Fibroblast of pulmonary artery (primary cell): Measurements from ENCODE around the gene SH3BP5.
"Not testable (repeated sequence)": the region's sequence is repeated elsewhere in the genome, so short reads cannot be mapped to it uniquely, and the experiment has no call there.

Source experiments
- DNase-seq: peaks from one replicate; pipeline ENCODE4 v3.0.0-alpha.2; 2010; ENCODE audit warnings: low read depth
- H3K4me3 ChIP-seq: replicated peaks from 2 replicates; pipeline ENCODE4 v1.5.1; 2011; ENCODE audit warnings: low read depth, mild to moderate bottlenecking, control low read depth, low read length, moderate library complexity
- CTCF ChIP-seq: IDR thresholded peaks from 2 replicates; pipeline ENCODE4 v1.5.1; 2011; ENCODE audit warnings: mild to moderate bottlenecking, control low read depth, low read length, inconsistent platforms; ENCODE audit errors: missing control alignments

SH3BP5 gene

GRCh38 chr3:15368561-15369135, 36.3 kb upstream of the SH3BP5 start:
- DNase-seq = peak; percentile 31
- TF ChIP-seq CTCF = no peak
- H3K4me3 ChIP-seq = no peak overlapping the region

GRCh38 chr3:15367059-15367458, 34.7 kb upstream of the SH3BP5 start:
- H3K4me3 ChIP-seq = no peak overlapping the region
- DNase-seq = peak; percentile 54
- TF ChIP-seq CTCF = no peak

- not testable (repeated sequence) for H3K4me3 ChIP-seq, DNase-seq
Measured at GRCh38 chr3:15364078-15364477, 31.7 kb upstream of the SH3BP5 start.

- H3K4me3 ChIP-seq = no peak overlapping the region
- TF ChIP-seq CTCF = no peak
- no peak for DNase-seq
Measured at GRCh38 chr3:15361494-15362214, 29.3 kb upstream of the SH3BP5 start.

- H3K4me3 ChIP-seq = no peak overlapping the region
- DNase-seq = peak; percentile 38
- no peak for TF ChIP-seq CTCF
Measured at GRCh38 chr3:15360788-15361493, 28.6 kb upstream of the SH3BP5 start.

GRCh38 chr3:15359677-15360397, 27.5 kb upstream of the SH3BP5 start:
- H3K4me3 ChIP-seq = no peak overlapping the region
- peak; percentile 23 for DNase-seq
- TF ChIP-seq CTCF = no peak

GRCh38 chr3:15356651-15357061, 24.3 kb upstream of the SH3BP5 start:
- DNase-seq, H3K4me3 ChIP-seq: not testable (repeated sequence)
